HG03025 (cell line): Measurements from ENCODE around the gene OGFRL1.

ENCODE experiments used
- ATAC-seq: cut with Tn5 transposase; IDR thresholded peaks from one replicate; pipeline ENCODE4 v1.9.1; 2021; ENCODE audit warnings: mild to moderate bottlenecking, moderate library complexity; ENCODE audit not compliant: unreplicated experiment, low FRiP score

The OGFRL1 gene

DNA sequence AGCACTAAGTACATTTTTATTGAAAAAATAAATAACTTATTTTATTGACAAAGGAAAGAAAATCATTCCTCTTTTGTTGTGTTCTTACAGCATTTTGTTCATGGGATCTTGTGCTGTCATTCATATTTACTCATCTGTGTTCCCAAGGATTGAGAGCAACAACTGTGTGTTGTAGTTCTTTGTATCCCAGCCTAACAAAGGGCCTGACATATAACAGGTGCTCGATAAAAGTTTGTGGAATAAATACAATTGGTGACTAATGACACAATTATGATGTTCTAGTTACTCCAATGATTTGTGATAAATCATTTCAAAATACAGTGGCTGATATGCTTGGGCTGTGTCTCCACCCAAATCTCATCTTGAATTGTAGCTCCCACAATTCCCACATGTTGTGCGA, 7.9 kb upstream of the OGFRL1 start:
- ATAC-seq: no peak

DNA sequence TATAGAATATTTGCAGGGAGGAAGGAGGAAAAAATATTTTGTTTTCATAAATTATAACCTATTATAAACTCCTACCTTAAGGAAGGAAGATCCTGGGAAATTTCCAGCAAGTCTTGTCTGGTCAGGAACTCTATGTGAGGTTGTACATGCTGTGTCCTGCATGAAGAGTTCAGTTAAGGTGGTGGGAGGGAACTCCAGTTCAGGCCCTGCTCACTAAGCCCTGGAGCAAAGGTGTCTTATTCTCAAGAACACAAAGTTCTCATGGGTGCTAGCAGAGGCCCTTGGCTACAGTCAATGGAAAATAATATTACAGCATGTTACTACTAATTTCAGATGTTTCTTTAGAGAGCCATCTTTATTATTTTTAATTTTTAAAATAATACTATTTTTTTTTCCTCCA, 3.8 kb upstream of the OGFRL1 start:
- no peak for ATAC-seq

DNA sequence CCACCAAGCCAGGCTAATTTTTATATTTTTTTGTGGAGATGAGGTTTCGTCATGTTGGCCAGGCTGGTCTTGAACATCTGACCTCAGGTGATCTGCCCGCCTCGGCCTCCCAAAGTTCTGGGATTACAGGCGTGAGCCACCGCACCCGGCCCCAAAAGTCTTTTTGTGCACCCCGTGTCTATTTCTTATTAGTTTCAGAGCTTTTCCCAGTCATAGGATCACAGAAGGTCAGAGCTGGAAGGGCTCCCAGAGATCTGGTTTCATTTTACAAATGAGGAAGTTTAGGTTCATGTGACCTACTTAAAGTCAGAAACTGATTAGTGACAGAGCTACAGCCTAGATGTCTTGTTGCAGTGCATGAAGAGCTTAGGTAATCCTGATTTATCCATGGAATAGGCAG, 1.6 kb upstream of the OGFRL1 start:
- ATAC-seq: no peak

DNA sequence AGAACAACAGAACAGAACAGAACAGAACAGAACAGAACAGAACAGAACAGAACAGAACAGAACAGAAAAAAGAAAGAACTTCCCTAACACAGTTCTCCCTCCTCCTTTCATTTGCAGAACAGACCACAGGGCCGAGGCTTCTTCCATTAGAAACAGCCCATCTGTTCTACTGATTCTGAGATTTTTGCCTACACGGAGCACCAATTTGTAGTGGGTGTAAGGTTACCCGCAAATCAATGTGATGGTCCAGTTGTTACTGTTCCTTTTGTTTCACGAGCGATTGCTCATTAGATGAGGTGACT, 734 bp upstream of the OGFRL1 start:
- ATAC-seq: no peak

DNA sequence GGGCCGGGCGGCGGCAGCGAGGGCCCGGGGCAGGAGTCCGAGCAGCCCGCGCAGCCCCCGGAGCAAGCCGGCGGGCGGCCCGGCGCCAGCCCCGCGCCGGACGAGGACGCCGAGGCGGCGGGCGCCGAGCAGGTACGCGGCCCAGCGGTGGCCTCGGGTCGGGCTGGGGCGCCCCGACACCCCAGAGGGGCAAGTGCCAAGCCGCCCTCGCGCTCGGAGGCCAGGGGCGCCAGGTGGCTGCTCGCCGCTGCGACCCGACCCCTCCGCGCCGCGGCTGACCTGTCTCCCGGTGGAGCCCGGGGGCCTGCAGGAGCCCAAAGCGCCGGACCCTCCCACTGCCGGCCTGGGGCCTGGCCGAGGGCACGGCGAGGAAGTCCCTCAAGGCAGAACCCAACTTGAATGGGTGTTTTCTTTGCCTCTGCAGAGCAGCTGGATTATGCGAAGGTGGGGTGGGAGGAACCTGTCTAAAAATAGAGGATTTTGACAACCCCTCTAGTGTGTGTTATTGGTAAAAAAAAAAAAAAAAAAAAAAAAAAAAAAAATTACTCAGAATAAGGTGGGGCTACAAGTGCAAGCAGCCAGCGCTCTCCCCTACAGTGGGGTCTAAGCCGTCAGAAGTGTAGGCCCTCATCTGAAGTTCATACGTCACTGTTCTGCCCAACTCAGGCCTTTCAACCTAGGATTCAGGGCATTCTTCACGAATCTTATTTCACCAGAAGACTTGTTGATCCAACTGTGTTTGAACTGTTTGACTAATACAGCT, 609 bp downstream of the OGFRL1 start:
- ATAC-seq: peak; percentile 30

DNA sequence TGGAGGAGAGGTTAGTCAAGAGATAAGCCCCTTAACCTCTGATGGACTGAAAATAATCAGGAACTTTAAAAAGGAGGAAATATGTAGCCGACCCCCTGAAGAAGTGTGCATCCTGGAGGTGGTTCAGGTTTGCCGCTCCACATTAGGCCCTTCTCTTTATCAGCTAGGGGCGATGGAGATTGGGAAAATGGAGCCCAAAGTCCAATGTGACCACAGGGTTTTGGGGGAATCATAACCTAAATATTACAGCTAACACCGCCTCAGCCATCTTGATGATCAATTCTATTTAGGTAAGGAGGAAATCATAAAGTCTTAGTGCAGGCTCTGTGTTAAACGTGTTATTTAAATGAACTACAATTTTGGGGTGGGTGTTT, 1.2 kb downstream of the OGFRL1 start:
- ATAC-seq: no peak

DNA sequence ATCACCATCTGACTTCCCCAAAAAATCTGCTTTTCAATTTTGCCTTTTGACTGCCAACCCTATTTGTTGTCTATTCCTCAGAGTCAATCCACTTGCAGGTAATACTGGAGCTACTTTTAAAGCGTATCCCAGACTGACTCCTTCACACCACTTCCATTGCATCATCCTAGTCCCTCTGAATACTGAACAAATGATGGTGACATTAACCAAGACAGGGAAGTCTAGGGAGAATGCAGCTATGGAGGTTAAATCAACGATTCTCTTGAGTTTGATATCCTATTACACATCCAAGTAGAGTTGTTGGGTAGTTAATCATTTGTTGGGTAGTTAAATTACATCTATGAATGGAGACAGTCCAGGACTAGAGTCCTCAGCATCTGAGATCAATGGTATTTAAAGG, 2.0 kb downstream of the OGFRL1 start:
- no peak for ATAC-seq

DNA sequence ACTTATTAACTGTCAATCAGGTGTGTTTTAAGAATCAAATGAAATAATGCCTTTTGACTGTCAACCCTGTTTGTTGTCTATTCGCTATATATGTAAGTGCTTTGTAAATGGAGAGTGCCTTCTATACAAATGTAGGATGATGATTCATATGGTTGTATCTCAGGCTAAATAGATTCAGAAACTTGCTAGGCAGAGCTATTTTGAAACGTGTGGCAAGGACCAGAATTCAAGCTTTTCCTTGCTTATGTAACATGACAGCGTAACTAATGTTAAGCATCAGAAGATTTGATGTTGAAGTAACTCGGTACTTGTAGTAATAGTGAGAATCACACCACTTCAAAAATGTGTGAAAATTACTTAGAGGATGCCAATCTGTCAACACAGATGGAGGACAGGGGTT, 3.4 kb downstream of the OGFRL1 start:
- ATAC-seq: no peak

DNA sequence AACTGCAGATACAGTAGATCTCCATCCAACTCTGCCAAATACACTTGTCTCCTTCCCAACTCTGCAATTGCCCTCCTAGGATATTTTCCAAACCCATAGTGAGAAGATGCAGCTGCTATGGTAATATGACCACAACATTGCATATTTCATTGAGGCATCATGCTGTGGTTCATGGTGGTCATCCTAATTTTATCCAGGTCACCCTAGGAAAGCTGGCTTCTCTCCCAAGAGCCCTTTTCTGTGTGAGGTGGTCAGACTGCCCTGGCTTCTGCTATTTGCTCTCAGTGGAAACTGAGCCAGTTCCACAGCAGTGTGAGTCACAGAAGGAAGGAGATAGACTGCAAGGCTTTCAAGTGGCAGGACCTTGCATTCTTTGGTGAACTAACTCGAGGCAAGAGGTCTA, 5.5 kb downstream of the OGFRL1 start:
- no peak for ATAC-seq

DNA sequence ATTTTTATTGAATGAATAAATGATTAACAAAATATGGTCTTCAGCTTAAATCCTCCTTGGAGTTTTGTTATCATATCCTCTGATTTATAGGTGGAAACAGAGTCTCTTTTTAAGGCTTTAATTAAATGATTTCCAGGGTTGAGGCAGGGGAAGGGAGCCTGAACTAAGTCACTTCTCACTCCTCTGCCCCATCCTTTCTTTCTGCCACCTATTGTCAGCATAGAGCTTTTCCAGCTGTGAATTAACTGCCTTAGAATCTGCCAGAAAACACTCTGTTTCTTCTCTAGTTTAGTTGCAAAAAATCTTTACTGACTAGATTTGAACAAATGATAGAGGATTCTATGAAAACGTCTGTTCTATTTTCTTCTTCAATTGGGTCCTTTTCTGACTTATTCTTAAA, 9.8 kb downstream of the OGFRL1 start:
- no peak for ATAC-seq

DNA sequence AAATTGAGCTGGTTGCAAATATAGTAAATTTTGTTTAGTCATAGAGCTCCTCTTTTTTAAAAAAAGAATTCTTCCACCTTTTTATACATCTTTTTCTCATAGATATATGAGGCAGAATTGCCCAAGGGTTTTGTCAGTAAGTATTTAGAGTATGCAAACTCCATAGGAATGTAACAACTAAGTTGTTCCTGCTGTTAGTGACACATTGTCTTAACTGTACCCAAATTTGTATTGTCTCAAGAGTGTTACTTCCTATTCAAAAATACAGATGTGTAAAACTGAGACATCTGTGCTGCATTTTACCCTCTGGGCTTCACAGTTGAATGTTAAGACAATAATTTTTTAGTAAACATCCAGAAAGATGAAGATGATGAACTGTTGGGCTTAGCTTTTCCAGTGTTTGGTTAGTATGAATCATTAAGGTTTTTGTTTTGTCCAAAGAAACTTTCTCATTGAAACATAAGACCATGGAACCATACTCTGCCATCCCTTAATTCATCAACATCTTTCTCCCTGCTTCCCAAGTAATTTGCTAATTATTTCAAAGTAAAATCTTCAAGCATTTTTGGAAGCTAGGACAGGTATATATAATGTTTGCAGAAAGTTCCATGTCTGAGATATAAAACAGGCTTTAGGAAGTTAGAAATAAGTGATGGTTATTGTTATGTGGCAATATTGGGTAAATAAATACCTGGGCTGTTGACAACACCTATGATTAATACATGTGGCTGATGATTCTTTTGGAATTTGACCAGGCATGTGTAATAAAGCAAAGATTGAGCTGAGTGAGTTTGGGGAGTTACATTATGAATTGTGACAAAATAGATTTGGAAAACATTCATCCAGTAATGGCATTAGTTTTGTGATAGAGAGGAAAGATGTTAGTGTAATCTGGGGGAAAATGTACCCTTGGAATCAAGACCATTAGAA, 11.2 kb downstream of the OGFRL1 start:
- ATAC-seq: no peak

DNA sequence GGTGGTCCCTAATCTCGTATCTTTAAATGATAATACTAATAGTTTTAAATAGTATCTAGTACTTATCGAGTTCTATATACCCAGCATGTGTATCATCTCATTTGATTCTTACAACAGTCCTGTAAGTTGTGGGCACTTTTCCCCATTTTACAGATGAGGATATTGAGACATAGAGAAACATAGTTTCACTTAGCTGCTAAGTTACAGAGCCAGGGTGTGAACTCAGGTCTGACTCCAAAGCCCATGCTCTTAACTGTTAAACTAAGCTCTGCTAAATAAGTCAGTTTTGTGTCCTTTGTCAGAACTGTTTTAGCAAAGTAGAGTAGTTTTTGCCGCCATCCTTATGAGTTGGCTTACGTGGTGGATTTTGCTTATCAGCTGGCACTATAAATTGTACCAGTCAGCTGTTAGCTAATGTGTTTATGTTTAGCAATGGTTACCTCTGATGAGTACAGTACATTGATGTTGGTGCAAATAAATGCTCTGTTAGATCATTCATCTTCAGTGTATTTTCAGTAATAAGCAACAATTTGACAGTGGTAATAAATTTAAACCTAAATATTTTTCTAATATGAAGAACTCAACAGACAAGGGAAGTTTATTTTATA, 12.1 kb downstream of the OGFRL1 start:
- ATAC-seq: no peak

DNA sequence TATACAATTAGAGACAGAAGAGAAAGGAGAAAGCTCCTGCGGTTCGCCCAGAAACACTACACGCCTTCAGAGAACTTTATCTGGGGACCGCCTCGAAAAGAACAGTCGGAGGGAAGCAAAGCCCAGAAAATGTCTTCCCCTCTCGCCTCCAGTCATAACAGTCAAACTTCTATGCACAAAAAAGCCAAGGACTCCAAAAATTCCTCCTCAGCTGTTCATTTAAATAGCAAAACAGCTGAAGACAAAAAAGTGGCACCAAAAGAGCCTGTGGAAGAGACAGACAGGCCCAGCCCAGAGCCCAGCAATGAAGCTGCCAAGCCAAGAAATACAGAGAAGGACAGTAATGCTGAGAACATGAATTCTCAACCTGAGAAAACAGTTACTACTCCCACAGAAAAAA, 12.9 kb downstream of the OGFRL1 start:
- ATAC-seq: no peak

DNA sequence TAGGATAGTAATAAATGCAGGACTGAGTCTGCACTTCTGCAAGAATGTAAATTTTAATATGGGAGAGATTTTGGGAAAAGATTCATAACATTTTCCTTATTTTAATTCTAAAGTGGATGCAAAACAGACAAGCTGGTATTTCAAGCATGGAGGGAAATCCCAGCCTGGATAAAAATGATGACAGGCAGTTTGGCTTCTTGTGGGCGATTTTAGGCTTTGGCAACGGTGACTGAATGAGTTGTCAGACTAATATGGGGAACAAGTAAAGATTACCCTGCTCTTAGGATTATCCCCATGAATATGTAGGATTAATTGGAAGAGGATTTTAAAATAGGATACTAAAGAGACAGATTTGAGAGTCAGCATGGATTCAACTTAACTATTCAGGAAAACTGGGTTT, 21.0 kb downstream of the OGFRL1 start:
- ATAC-seq: no peak

DNA sequence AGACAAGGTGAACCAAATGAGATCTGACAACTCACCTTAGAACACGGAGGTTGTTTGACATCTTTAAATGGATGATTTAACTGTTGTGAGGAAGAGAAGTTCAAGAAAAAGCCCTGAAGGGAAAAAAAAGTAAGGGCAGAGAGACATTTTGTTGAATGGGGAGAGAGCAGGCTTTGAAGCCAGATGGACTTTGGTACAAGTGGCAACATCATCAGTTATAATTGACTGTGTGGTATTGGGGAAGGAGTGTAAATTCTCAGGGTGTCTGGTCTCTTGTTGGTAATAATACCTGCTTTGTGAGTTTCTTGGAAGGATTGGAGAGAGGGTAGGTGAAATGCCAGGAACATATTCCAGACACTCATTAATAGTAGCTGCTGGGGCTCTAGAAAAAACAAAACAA, 21.6 kb downstream of the OGFRL1 start:
- no peak for ATAC-seq

DNA sequence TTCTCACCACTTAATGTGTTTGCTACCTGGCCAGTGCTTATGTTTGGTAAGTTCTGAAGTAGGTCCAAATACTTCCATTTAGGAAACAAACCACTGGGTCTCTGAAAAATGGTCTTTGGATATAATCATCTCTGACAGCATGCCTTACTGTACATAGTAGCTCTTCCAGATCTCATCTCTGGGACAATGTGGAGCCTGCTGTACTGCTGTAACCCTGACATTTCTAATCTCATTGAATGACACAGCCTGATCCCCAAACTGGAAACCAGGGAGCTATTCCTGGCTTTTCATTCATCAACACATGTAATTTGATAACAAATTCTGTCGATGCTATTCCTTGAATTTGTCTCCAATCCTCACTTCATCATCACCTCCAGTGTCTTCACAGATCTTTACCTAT, 23.5 kb downstream of the OGFRL1 start:
- ATAC-seq: no peak

DNA sequence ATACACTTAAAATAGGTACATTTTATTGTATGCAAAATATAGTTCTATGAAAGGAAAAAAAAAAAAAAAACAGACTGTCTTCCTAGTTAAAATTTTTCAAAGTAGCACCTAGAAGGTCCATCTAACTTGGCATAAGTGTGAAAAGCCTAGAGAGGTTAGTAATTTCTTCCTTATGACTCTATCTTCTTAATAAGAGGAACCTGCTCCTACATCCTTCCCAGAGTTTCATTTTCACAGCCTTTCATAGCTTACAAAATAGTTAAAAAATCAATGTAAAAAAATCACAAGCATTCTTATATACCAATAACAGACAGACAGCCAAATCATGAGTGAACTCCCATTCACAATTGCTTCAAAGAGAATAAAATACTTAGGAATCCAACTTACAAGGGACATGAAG, 28.8 kb downstream of the OGFRL1 start:
- ATAC-seq: no peak

DNA sequence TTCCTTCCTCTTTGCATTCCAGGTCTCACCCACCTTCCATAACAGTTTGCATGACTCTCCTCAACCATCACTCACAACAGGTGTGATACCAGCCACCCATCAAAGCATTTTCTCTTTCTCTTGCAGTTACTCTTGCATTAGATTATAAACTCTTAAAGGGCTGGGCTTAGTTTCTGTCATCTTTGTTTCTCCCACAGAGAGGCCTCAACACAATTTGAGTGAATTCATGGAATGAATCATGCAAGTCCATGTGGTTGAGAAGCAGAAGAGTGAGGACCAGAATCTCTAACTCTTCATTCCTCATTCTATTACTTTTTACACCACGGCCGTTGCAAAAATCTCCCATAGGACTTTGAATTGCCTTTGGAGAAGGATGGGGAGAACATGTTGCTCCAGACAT, 31.4 kb downstream of the OGFRL1 start:
- ATAC-seq: no peak

DNA sequence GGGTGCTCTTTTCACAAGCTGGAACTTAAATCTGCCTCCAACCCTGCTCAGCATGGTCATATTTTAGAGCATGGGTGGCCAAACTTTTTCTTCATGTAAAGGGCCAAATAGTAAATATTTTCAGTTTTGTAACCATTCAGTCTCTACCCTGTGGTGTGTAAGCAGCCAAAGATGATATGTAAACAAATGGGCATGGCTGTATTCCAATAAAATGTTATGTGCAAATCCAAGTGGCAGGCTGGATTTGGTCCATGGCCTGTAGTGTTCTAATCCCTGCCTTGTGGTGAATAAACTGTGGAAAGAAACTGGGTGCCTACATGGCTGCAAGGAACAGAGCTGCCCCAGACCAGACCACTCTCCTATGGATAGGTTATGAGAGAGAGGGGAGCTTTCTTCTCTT, 32.7 kb downstream of the OGFRL1 start:
- no peak for ATAC-seq

DNA sequence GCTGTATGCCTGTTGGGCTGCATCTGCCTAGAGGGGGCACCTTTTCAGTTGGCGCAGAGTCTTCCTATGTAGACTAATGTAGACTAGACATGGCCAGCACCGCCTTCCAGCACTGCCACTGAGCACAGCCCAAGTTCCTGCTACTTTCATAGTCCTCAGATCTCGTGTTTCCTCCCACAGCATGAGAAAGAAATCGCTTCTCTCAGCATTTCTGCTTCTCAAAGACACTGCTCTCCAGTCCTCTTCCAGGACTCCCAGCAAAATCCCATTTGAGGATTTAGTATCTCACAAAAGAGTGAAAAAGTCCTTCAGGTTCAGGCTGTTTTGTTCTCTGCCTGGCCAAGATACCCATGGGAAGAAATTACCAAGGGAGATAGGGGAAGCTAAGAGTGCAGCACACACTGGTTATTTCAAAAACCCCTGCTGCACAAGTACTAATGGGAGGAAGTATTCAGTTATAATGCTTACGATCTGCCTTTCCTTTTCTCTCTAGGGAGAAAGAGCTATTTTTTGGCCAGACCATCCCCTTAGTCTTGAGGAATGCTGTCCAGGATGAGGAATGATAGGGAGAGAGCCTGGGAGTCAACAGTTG, 35.7 kb downstream of the OGFRL1 start:
- no peak for ATAC-seq

DNA sequence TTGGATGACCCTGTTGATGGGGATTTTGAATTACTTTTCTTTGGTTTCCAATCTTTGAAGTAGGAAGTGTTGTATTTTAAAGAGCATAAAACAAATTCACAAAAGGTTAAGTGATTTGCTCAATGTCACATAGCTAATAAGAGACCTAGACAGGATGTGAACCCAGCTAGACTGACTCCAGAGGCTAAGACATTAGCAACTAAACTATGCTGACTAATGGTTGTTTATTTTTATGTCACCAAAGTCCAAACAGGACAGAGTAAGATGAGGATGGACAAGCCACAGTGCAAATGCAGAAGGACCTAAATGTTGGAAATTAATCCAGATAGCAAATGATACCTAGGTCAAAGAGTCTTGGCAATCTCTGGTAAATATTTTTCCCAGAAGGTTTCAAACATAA, 38.0 kb downstream of the OGFRL1 start:
- ATAC-seq: no peak
